ENCODE results near the gene ZNRF4. TPM values are rescaled to one million over a fixed set of nuclear protein-coding genes. Genes with fewer than 3 reads are reported as not detected.

Gene ZNRF4
- total RNA-seq, 4 donors from 2014 or later, result not detected

DNA sequence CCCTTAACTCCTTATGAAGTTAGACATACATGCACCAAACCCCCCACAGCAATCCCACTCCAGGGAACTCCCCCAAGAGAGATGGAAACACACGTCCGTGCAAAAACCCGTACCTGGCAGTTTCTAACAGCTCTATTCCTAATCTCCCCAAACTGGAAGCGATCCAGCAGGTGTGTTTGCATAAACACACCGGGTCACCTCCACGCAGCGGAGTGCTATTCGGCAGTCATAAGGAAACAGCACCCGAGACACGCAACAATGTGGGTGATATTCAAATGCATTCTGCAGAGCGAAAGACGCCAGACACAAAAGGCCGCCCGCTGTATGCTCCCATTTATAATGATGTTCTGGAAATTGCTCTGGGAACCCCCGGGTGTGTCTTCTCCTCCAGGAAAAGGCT is 6.8 kb upstream of the ZNRF4 start:
- H3K27me3 ChIP-seq, result peaks cover 0 to 3% of the 10 kb centered on the region in 2 donors
- no peak for TF ChIP-seq POLR2A (IDR thresholded peaks at IDR 0.05)
- TF ChIP-seq CTCF (IDR thresholded peaks at IDR 0.05), result no peak
- no peaks in the 10 kb centered on the region for H3K36me3 ChIP-seq
- no peak overlapping the region for H3K4me3 ChIP-seq
- DNase-seq, result no peak
- H3K4me1 ChIP-seq, result no peaks in the 10 kb centered on the region
- intact Hi-C loops (cut with DNase I; ENCODE audit: low total_unique reads), result no loop called here
- H3K27ac ChIP-seq, result no peak overlapping the region
- H3K9me3 ChIP-seq, result no peaks in the 10 kb centered on the region

DNA sequence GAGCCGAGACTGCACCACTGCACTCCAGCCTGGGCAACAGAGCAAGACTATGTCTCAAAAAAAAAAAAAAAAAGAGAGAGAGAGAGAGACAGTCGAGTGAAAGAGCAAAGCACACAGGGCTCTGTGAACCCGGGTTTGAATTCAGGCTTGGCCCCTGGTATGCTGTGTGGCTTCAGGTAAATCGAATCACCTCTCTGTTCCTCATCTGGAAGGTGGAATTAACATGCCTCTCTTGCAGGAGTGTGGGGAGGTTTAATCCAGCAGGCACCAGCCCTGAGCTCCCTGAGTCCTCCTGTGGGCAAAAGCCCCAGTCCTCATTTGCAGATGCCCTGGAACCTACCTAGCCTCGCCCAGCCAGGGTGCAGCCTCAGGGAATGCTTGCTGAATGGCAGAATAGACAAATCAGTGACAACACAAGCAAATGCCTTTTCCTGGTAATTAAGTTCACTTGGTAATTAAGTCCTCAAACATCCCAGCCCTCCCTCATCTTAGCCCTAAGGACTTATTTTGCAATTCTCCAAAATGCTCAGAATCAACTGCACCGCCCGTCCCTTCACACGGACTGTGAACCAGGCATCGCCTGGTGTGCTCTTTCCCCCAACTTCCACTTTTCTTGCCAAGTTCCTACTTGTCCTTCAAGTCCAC is 4.6 kb upstream of the ZNRF4 start:
- intact Hi-C loops (cut with DNase I; ENCODE audit: low total_unique reads), result no loop called here
- TF ChIP-seq CTCF (IDR thresholded peaks at IDR 0.05), result no peak
- TF ChIP-seq POLR2A (IDR thresholded peaks at IDR 0.05), result no peak
- no peak overlapping the region for H3K27ac ChIP-seq
- no peak for DNase-seq
- no peaks in the 10 kb centered on the region for H3K4me1 ChIP-seq
- no peaks in the 10 kb centered on the region for H3K9me3 ChIP-seq
- H3K4me3 ChIP-seq, result no peak overlapping the region
- no peaks in the 10 kb centered on the region for H3K36me3 ChIP-seq
- peaks cover 0 to 3% of the 10 kb centered on the region in 2 donors for H3K27me3 ChIP-seq

- intact Hi-C loops (cut with DNase I; ENCODE audit: low total_unique reads), result no loop called here
- TF ChIP-seq POLR2A (IDR thresholded peaks at IDR 0.05) (no peak), CTCF (IDR thresholded peaks at IDR 0.05) (no peak)
- H3K27me3 ChIP-seq, result peaks cover 0 to 3% of the 10 kb centered on the region in 2 donors
These were observed 3.7 kb upstream of the ZNRF4 start for GRCh38 chr19:5451494-5451893.

GRCh38 chr19:5452594-5453565 is 2.3 kb upstream of the ZNRF4 start:
- DNase-seq, result no peak
- no peak for TF ChIP-seq POLR2A (IDR thresholded peaks at IDR 0.05)
- no peak for TF ChIP-seq CTCF (IDR thresholded peaks at IDR 0.05)

More at GRCh38 chr19:5451494-5451893, 3.7 kb upstream of the ZNRF4 start:
- no peak overlapping the region for H3K4me3 ChIP-seq
- H3K27ac ChIP-seq, result no peak overlapping the region
- no peak for DNase-seq
- H3K36me3 ChIP-seq, result no peaks in the 10 kb centered on the region
- no peaks in the 10 kb centered on the region for H3K4me1 ChIP-seq
- no peaks in the 10 kb centered on the region for H3K9me3 ChIP-seq

DNA sequence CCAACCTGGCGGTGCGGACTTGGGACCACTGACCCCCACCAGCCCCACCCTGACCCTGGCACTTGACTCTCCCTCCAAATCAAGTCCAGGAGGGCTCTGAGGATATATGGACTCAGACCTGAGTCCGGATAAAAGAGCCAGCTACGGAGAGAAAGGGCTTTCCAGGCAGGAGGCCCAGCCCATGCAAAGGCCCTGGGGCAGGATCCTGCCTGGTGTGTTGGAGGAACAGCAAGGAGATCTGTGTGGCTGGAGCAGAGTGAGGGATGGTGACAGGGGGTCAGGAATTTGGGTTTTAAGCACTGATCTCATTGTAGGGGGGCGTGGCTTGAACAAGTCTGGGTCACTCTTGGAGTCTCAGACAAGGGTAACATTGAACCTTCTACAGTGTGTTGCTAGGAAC is 474 bp upstream of the ZNRF4 start:
- H3K4me1 ChIP-seq, result no peaks in the 10 kb centered on the region
- no peak overlapping the region for H3K27ac ChIP-seq
- H3K27me3 ChIP-seq, result peaks cover 0 to 3% of the 10 kb centered on the region in 2 donors
- H3K36me3 ChIP-seq, result no peaks in the 10 kb centered on the region
- H3K9me3 ChIP-seq, result no peaks in the 10 kb centered on the region
- DNase-seq, result no peak
- H3K4me3 ChIP-seq, result no peak overlapping the region
- TF ChIP-seq CTCF (IDR thresholded peaks at IDR 0.05), result no peak
- TF ChIP-seq POLR2A (IDR thresholded peaks at IDR 0.05), result no peak
- intact Hi-C loops (cut with DNase I; ENCODE audit: low total_unique reads), result no loop called here

More at GRCh38 chr19:5452594-5453565, 2.3 kb upstream of the ZNRF4 start:
- Histone ChIP-seq H3K9me3 (no peaks in the 10 kb centered on the region), H3K4me3 (no peak overlapping the region), H3K4me1 (no peaks in the 10 kb centered on the region), H3K36me3 (no peaks in the 10 kb centered on the region), H3K27ac (no peak overlapping the region), H3K27me3 (peaks cover 0 to 3% of the 10 kb centered on the region in 2 donors)
- intact Hi-C loops (cut with DNase I; ENCODE audit: low total_unique reads), result no loop called here

All from uterus (tissue), 4 donors.